HG03108 (cell line): ENCODE data around the gene MX1.
"Not testable (repeated sequence)": the region's sequence is repeated elsewhere in the genome, so short reads cannot be mapped to it uniquely, and the experiment has no call there.

Source experiments
- ATAC-seq: cut with Tn5 transposase; IDR thresholded peaks from one replicate; pipeline ENCODE4 v1.9.1; 2021; ENCODE audit warnings: moderate library complexity; ENCODE audit not compliant: unreplicated experiment

Gene MX1

DNA sequence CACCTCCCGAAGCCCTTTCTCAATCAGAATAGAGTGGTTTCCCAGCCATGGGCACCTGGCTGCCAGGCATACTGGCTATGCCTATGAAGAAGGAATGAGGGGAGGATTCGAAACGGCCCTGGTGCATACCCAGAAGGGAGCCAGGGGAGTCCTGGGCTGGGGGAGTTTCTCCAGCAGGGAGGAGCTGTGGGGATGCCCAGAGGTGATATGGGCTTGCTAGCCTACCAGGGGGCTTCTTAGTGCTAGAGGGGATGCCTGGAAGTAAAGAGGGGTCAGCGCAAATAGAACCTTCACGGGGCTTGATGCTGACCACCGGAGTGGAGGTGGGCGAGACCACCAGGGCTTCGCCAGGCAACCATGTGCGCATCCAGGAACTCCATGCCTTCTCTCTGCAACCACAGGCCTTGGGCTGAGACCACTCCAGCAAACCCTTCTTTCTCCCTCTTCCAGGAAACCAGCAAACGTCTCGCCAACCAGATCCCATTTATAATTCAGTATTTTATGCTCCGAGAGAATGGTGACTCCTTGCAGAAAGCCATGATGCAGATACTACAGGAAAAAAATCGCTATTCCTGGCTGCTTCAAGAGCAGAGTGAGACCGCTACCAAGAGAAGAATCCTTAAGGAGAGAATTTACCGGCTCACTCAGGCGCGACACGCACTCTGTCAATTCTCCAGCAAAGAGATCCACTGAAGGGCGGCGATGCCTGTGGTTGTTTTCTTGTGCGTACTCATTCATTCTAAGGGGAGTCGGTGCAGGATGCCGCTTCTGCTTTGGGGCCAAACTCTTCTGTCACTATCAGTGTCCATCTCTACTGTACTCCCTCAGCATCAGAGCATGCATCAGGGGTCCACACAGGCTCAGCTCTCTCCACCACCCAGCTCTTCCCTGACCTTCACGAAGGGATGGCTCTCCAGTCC, 18.2 kb upstream of the MX1 start:
- no peak for ATAC-seq

DNA sequence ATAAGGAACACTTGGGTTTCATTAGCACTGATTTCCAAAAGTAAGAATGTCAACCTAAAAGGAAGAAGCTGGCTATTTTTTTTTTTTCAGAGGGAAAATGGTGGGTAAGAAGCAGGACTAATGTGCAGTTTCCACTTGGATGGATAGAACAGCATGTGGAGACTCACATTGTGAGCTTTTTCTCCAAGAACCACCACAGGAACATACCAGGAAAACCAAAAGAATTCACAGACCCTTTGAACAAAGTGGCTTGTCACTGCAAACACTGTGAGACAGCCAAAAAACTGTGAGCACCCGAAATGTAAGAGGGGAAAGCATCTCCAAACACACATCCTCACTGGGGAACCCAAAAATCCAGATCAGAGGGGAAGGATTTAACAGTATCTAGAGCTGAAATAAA, 15.7 kb upstream of the MX1 start:
- no peak for ATAC-seq

DNA sequence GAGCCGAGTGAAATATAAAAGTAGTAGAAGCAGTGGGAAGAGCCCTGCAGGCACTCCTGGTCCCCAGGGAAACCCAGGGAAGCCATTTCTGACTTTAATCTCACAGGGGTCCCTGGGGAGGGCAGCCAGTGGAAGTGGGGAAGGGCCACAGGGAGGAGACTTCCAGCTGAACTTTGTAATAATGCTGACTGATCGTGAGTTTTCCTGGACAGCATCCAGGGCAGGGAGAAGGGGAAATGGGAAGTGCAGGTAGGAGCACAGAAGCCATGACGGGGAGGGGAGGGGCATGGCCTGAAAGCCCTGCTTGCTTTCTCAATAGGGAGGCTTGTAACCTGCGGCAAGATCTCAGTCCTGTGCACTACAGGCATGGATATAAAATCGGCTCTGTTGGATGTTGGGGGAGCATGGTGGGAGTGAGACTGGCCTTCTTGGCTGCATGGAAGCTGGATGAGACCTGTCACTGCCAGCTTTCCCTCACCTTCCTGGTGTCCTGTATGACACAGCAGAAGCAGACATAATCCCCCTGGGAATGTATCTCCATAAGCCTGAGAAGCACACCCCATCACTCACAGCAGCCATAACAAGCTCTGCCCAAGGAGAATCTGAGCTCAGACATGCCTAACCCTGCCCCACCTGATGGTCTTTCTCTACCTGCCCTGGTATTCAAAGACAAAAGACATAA, 15.1 kb upstream of the MX1 start:
- ATAC-seq = no peak

DNA sequence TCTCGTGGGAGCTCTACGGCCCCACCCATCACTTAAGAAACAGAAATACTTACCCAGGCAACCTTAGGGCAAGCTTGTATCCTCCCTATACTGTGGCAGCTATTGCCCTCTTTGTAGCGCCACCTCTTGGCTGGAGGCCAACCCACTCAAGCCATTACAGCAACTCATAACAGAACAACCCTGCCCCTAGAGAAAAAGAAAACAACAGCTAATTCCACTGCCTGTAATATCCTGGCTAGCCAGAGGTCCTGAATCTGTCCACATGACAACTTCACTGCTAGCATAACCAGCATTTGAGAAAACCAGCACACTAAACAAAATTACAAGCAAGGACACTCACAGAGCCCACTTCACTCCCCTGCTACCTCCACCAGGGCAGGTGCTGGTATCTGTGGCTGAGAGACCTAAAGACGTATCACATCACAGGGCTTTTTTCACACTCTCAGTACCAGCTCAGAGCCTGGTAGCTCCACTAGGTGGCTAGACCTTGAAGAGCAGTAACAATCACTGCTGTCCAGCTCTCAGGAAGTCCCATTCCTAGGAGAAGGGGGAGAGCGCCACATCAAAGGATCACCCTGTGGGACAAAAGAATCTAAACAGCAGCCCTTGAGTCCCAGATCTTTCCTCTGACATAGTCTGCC, 14.5 kb upstream of the MX1 start:
- ATAC-seq = no peak

DNA sequence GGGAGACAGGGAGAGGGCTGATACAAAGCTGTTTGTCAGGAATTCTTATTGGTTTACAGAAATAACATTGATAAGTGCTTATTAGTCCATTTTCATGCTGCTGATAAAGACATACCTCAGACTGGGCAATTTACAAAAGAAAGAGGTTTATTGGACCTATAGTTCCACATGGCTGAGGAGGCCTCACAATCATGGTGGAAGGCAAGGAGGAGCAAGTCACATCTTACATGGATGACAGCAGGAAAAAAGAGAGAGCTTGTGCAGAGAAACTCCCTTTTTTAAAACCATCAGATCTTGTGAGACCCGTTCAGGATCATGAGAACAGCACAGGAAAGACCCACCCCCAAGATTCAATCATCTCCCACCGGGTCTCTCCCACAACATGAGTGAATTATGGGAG, 8.5 kb upstream of the MX1 start:
- ATAC-seq = not testable (repeated sequence)

DNA sequence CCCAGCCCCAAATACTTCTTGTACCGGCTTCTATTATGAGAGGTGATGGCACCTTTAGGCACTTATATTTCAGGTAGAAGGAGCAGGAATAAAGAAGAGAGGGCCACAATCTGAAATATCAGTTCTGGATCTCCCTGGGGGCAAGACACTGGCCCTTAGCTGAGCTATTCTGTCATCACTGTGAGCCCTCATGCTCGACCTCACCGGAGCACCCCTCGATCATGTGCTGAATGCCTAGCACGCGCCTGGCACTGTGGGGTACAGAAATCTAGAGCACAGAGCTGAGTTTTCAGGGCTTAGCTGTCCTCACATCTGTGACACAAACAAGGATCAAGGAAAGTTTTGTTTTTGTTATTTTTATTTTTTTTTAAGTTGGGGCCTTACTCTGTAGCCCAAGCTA, 7.6 kb upstream of the MX1 start:
- ATAC-seq = no peak

DNA sequence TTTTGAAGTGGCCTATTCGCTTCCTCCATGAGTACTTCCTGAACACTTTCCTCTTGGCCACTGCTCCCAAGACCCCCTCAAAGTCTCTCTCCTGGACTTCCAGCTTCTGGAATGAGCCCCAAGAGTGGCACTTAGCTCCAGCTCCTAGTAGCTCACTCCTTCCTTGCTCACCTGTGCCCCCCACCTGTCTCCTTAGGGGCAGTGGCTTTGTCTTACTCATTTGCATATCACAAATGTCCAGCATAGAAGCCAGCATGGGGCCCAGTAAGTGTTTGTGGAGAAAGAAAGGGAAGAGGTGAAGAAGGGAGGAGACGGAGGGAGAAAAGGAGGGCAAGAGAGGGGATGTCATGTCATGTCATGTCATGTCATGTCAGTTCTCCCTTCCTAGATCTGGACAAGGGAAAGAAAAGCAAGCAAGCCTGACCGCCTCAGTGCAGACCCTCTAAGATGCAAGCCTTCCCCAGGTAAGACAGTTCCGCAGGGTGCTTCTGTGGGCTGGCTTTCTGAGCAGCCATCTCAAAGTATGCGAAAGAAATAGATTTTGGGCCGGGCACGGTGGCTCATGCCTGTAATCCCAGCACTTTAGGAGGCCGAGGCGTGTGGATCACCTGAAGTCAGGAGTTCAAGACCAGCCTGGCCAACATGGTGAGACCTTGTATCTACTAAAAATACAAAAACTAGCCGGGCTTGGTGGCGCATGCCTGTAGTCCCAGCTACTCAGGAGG, 6.9 kb upstream of the MX1 start:
- no peak for ATAC-seq

DNA sequence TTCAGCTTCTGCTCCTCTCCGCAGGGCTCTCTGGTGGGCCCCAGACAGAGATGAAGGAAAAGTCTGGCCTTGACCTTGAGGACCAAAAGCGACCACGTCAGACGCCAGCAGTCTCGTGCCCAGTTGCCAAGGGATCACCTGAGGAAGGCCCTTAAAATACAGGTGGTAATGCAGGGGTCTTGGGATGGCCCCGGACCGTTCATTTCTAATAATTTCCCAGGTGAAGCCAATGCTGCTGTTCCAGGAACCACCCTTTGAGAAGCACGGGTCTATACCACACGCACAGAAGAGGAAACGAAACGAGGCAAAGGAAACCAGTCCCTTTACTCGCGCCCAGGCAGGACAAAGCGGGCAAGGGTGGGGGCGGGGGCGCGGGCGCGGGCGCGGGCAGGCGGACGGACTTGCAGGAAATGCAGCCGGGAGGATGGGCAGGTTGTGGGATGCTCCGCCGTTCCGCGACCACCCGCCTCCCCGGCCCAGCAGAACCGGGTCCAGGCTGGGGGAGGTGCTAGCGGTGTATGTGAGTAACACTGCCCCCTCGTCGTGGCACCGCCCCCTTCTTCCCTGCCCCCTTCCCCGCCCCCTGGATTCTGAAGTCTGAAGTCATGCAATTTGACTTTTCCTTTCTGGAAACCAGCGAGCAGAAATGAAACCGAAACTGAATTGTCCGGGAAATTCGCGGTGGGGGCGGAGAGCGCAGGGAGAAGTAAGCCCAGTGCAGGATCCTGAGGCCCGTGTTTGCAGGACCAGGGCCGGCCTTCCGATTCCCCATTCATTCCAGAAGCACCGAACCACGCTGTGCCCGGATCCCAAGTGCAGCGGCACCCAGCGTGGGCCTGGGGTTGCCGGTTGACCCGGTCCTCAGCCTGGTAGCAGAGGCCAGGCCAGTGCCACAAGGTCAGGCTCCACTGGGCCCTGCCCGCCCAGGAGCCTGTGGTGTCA, 5.8 kb upstream of the MX1 start:
- ATAC-seq = peak; percentile 71

DNA sequence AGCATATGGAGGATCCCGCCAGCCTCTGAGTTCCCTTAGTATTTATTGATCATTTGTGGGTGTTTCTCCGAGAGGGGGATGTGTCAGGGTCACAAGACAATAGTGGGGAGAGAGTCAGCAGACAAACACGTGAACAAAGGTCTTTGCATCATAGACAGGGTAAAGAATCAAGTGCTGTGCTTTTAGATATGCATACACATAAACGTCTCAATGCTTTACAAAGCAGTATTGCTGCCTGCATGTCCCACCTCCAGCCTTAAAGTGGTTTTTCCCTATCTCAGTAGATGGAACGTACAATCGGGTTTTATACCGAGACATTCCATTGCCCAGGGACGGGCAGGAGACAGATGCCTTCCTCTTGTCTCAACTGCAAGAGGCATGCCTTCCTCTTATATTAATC, 5.0 kb upstream of the MX1 start:
- ATAC-seq = not testable (repeated sequence)

DNA sequence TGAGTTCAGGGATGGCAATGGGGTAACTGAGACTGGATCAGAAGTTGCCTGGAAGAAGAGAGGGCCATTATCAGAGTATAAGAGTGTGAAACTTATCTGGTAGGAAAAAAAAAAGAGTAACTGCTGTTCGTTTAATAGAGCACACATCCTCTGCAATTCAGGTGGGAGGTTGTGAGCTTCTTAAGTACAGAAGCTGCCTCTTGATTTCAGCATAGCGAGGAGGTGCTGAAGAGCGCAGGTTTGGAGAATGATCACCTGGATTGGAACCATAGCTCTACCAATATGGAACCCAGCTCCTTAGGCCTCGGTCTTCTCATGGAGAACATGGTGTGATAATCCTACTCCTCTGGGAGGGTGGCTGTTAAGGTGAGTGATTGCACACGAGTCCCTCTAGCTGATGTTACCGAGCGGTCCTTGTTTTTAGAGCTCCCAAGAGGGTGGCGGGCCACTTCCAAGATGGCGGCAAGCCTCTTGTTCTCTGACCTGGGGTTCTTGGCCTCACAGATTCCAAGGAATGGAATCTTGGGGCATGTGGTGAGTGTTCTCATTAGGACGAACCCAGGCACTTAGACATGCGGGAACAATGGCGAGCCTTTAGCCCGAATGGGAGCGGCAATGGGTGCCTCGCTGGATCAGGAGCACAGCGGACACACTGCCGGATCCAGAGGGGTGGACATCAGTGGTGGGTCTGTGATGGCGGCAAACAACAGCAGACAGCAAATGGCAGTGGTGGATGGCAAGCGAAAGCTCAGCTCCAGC, 3.3 kb upstream of the MX1 start:
- ATAC-seq = no peak

DNA sequence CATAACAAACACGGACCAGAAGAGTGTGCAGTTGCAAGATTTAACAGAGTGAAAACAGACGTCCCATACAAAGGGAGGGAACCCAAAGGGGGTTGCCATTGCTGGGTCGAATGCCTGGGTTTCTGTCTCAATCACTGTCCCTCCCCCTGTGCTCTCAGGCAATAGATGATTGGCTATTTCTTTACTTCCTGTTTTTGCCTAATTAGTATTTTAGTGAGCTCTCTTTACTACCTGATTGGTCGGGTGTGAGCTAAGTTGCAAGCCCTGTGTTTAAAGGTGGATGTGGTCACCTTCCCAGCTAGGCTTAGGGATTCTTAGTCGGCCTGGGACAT, 2.8 kb upstream of the MX1 start:
- ATAC-seq = not testable (repeated sequence)

DNA sequence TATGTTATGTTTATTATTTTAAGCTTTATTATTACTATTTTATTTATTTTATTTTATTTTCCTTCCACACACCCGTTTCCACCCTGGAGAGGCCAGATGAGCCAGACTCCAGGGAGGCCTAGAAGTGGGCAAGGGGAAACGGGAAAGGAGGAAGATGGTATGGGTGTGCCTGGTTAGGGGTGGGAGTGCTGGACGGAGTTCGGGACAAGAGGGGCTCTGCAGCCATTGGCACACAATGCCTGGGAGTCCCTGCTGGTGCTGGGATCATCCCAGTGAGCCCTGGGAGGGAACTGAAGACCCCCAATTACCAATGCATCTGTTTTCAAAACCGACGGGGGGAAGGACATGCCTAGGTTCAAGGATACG, 468 bp upstream of the MX1 start:
- ATAC-seq = no peak

DNA sequence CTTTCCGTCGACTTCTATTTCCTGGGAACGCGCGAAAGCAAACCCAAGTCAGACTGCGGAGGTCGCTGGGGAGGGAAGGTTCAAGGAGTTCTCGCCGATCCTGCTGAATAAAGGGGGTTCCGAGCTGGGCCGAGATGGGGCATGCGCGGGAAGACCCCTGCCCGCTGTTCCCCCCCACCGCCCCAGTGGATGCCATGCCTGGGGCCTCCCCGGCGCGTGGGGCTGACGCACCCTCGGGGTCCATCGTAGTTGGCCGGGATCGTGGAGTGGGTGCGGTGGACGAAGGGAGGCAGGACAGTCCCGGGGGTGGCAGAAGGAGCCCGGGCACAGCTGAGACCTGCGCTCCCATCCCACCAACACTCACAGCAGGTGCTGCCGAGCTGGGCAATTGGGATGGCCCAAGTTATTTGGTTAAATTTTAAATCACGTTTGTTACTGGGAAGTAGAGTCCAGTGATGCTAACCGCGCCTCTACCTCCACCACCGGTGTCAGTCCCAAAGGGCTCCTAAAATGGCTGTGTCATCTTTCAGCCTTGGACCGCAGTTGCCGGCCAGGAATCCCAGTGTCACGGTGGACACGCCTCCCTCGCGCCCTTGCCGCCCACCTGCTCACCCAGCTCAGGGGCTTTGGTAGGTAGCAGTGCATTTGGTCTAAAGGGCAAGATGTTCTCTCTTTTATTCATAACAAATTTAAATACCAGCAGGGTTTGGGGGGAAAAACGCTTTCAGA, 801 bp downstream of the MX1 start:
- ATAC-seq = no peak

DNA sequence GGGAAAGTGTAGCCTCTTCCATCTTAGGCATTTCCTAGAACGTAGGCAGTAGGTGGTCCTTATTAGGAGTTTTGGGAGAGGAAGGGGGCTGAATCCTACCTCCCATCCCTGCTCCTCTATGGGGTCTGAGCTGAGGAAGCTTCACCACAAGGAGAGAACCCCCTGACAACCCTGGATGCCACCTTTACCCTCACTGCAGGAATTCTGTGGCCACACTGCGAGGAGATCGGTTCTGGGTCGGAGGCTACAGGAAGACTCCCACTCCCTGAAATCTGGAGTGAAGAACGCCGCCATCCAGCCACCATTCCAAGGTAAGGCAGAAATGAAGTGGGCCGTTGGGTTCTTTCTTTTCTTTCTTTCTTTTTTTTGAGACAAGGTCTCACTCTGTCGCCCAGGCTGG, 1.5 kb downstream of the MX1 start:
- ATAC-seq = no peak

DNA sequence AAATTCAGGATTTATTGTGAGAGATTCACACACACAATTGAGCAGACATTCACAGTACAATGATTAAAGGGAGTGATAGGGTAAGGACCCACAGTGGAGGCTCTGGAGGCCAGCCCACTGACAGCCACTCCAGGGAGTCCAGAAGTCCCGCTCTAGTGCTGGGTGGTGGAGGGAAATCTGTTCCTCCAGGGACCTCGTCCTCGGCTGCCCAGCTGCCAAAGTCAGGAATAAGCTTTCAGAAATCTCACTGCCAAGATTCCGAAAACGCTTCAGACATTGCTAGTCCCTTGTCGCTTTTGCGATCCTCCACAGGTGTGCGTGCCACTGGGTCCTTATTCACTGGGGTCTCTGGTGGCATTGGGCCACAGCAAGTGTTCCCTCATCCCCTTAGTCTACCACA, 2.3 kb downstream of the MX1 start:
- ATAC-seq = no peak

DNA sequence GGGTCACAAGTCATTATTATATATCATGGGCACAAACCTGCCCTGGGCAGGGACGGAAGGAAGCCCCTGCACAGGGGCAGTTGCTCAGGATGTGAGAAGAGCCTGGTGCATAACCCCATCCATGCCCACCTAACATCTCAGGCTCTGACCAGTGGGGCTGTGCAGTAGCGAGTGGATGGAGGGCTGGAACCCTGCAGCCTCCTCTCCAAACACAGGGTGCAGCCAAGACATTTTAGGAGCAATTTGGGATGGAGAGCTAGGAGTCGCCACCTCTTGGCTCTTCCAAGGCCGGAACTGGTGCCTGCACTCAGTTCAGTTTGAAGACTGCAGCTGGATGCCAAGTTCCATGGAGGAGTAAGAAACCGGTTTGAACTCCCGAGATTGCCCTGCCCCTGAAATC, 2.8 kb downstream of the MX1 start:
- no peak for ATAC-seq

DNA sequence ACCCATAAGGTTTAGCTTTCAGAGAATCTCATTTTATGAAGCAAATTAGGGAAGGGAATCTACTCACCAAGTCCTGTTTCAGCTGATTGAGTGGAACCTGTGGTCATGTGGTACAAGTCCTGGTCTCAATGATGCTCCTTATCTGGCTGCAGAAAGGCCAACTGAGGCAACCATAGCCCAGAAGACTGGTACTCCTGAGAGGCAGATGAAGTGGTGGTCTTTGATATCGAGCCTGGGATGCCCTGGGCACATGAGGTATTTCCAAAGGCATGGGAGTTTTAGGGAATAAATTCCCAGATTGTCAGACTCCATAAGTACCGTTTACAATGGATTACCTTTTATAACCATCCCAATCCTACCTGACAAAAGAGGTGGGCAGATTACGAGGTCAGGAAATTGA, 3.3 kb downstream of the MX1 start:
- ATAC-seq = no peak

DNA sequence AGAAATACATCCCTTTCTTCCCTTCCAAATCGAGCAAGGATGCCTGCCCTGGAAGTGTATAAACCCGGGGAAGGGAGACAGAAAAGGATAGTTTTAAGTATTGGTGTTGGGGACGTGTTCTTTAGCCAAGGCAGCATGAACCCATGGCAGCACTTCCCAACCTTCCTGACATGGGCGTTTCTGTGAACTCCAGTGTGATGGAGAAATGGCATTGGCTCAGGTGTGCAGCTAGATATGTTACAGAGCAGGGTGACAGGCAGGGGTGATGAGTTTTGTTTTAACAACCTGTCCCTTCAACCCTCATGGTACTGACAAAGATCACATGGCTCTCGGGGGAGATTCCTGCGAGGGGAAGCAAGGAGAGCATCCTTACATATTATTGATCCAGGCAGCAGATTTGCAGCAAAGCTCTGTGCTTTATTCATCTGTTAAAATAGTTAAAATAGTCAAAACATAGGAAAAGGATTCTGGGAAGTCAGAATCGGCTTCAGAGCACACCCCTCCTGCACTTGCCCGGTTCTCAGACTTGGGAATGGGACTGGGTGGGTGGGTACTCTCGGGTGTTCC, 4.0 kb downstream of the MX1 start:
- no peak for ATAC-seq
